Upper lobe of left lung (tissue), 4 donors: Measurements from ENCODE around the gene SGCA.

Experiments
- EP300 ChIP-seq, 4 donors: sonication (generic); formaldehyde crosslinking; IDR thresholded peaks; one replicate each; pipeline ENCODE4 v1.5.1; 2017; ENCODE audit warnings: antibody characterized with exemption in 4 of 4, control low read depth in 2 of 4
- POLR2AphosphoS5 ChIP-seq, 2 donors: sonication (generic); formaldehyde crosslinking; IDR thresholded peaks; one replicate each; pipeline ENCODE4 v1.5.1; 2017; ENCODE audit warnings: antibody characterized with exemption in 2 of 2
- TF ChIP-seq, protein P1 (sequence below), 6 experiments: fragments of 450-650 bp in 4 of 6; fragments of 200-600 bp in 2 of 6; sonication (generic) in 2 of 6; IDR thresholded peaks; one replicate each; pipeline ENCODE4 v1.5.1; 2016 to 2019; ENCODE audit warnings: antibody characterized with exemption in 6 of 6

DNA sequence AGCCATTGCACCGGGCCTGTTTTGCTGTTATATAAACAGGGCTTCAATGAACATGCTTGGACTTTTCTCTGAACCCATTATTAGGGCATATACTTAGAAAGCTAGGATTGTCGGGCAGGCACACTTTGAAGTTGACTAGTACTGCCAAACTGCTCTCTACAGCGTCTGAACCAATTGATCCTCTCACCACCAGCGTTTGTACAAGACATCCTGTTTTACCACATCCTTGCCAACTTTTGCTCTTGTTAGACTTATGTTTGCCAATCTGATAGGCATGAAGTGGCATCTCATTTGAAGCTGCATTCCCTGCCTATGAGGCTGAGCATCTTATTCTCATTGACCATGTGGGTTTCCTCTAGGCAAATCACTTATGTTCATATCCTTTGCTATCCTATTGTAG is 7.9 kb upstream of the SGCA start:
- TF ChIP-seq EP300 (IDR thresholded peaks at IDR 0.05) (no peak), POLR2AphosphoS5 (IDR thresholded peaks at IDR 0.05) (no peak)
- TF ChIP-seq, protein P1, sequence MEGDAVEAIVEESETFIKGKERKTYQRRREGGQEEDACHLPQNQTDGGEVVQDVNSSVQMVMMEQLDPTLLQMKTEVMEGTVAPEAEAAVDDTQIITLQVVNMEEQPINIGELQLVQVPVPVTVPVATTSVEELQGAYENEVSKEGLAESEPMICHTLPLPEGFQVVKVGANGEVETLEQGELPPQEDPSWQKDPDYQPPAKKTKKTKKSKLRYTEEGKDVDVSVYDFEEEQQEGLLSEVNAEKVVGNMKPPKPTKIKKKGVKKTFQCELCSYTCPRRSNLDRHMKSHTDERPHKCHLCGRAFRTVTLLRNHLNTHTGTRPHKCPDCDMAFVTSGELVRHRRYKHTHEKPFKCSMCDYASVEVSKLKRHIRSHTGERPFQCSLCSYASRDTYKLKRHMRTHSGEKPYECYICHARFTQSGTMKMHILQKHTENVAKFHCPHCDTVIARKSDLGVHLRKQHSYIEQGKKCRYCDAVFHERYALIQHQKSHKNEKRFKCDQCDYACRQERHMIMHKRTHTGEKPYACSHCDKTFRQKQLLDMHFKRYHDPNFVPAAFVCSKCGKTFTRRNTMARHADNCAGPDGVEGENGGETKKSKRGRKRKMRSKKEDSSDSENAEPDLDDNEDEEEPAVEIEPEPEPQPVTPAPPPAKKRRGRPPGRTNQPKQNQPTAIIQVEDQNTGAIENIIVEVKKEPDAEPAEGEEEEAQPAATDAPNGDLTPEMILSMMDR (IDR thresholded peaks at IDR 0.05) = no peak
